Measurements from ENCODE around the gene TXNDC2. TPM values are rescaled to one million over a fixed set of nuclear protein-coding genes. Genes with fewer than 3 reads are reported as not detected.

TXNDC2 gene
- total and polyA plus RNA-seq, 9 of the 15 experiments (the other 6 are each of a cell fraction or from before 2014, with no cell fraction given): 1.2 to 4.9 (median 2.3) TPM

- in situ Hi-C loops (cut with MboI): no loop called here
- Histone ChIP-seq H3K9me1 (ENCODE audit: control insufficient read depth, insufficient read depth, low read length) (no peaks in the 10 kb centered on the region), H3K4me1 (replicated peaks in 1 of 2; ENCODE audit: control insufficient read depth in 2 of 2, insufficient read depth in 2 of 2, low read length in 2 of 2) (peaks cover 4 to 16% of the 10 kb centered on the region in 2 experiments), H3K27ac (ENCODE audit: extremely low read depth, low read depth, low read length) (no peak overlapping the region), H3K27me3 (ENCODE audit: control insufficient read depth in 2 of 2, insufficient read depth in 2 of 2, low read length in 2 of 2) (no peaks in the 10 kb centered on the region), H3K4me3 (no peak overlapping the region), H3K4me2 (ENCODE audit: insufficient read depth, low read length) (no peak overlapping the region), H3K9ac (ENCODE audit: insufficient read depth in 1 of 2, low read depth in 2 of 2, low read length in 2 of 2) (no peak overlapping the region; a peak in 1 of 4 replicates), H3K9me3 (replicated peaks; ENCODE audit: control insufficient read depth, insufficient read depth, low read depth, low read length) (no peaks in the 10 kb centered on the region), H4K20me1 (replicated peaks; ENCODE audit: control insufficient read depth, insufficient read depth, low read length) (no peaks in the 10 kb centered on the region), H2AFZ (ENCODE audit: low read depth, low read length) (no peak overlapping the region), H3K79me2 (ENCODE audit: control insufficient read depth, insufficient read depth, low read length) (no peaks in the 10 kb centered on the region), H3K36me3 (ENCODE audit: control insufficient read depth, insufficient read depth, low read length) (peaks cover 9% of the 10 kb centered on the region; the same call in 1 of the 3 replicates)
- no TSS peak for BruUV-seq (replicated peaks)
- TF ChIP-seq TEAD2 (tag; IDR thresholded peaks at IDR 0.05): no peak
- no peak for TF ChIP-seq L3MBTL2 (IDR thresholded peaks at IDR 0.05)
- ATAC-seq (no peak), DNase-seq (ENCODE audit: extremely low read depth in 1 of 4, low spot score in 3 of 4) (no peak), FAIRE-seq (no peak)
- ChIA-PET CTCF (ENCODE audit: low intra/inter-chr PET ratio) (no interaction called here), POLR2A (interaction anchor here (0.6 to 2.4 kb wide), 4 partner anchors 10 to 38 kb away, joined by 3 to 11 read pairs (median 5); no protein-coding TSS in a partner anchor)
- intact Hi-C loops (cut with micrococcal nuclease): no loop called here
- 72% methylated on average over 8 of the region's 8 CpGs for WGBS (ENCODE audit: insufficient coverage, low coverage, missing lambda C conversion rate)
These were observed 46.6 kb upstream of the TXNDC2 start for GRCh38 chr18:9839211-9839610.

- in situ Hi-C loops (cut with MboI): no loop called here
These were observed 45.9 kb upstream of the TXNDC2 start for GRCh38 chr18:9839853-9840252.

More at GRCh38 chr18:9839853-9840252, 45.9 kb upstream of the TXNDC2 start:
- Histone ChIP-seq H3K4me1 (replicated peaks in 1 of 2; ENCODE audit: control insufficient read depth in 2 of 2, insufficient read depth in 2 of 2, low read length in 2 of 2) (peaks cover 4 to 16% of the 10 kb centered on the region in 2 experiments), H3K4me3 (no peak overlapping the region), H4K20me1 (replicated peaks; ENCODE audit: control insufficient read depth, insufficient read depth, low read length) (no peaks in the 10 kb centered on the region), H3K9ac (ENCODE audit: insufficient read depth in 1 of 2, low read depth in 2 of 2, low read length in 2 of 2) (peak overlapping the region in 1 of 2 experiments; percentile 19; a peak in 1 of 4 replicates), H3K79me2 (ENCODE audit: control insufficient read depth, insufficient read depth, low read length) (no peaks in the 10 kb centered on the region), H3K27ac (ENCODE audit: extremely low read depth, low read depth, low read length) (no peak overlapping the region), H3K4me2 (ENCODE audit: insufficient read depth, low read length) (no peak overlapping the region), H3K36me3 (ENCODE audit: control insufficient read depth, insufficient read depth, low read length) (peaks cover 9% of the 10 kb centered on the region; the same call in 1 of the 3 replicates), H3K27me3 (ENCODE audit: control insufficient read depth in 2 of 2, insufficient read depth in 2 of 2, low read length in 2 of 2) (no peaks in the 10 kb centered on the region), H2AFZ (ENCODE audit: low read depth, low read length) (no peak overlapping the region), H3K9me3 (replicated peaks; ENCODE audit: control insufficient read depth, insufficient read depth, low read depth, low read length) (no peaks in the 10 kb centered on the region), H3K9me1 (ENCODE audit: control insufficient read depth, insufficient read depth, low read length) (no peaks in the 10 kb centered on the region)
- FAIRE-seq: no peak
- POLR2A ChIA-PET: no interaction called here
- no peak for DNase-seq (ENCODE audit: extremely low read depth in 1 of 4, low spot score in 3 of 4)
- 74% methylated on average over 10 of the region's 10 CpGs for WGBS (ENCODE audit: insufficient coverage, low coverage, missing lambda C conversion rate)
- no peak for ATAC-seq
- CTCF ChIA-PET (ENCODE audit: low intra/inter-chr PET ratio): no interaction called here
- BruUV-seq (replicated peaks): no TSS peak
- TF ChIP-seq TSC22D4 (tag; IDR thresholded peaks at IDR 0.05): no peak
- peak; percentile 34; the same call in 1 of the 2 replicates for TF ChIP-seq PKNOX1 (IDR thresholded peaks at IDR 0.05)
- intact Hi-C loops (cut with micrococcal nuclease): no loop called here

All from K562 (cell line).